Calu3 (cell line): ENCODE data around the gene SKP2. TPM values are rescaled to one million over a fixed set of nuclear protein-coding genes. Genes with fewer than 3 reads are reported as not detected.

Experiments
- BruUV-seq: library from RNA; stranded (reverse); fragments of 400-500 nt; replicated peaks from 2 replicates; lab custom pipeline; 2021; lab: Mats Ljungman, UMichigan
- CTCF ChIA-PET: fragments of 300-600 bp; sonication (Branson Sonifier 250); formaldehyde crosslinking; loops from one replicate; lab custom pipeline; 2022; ENCODE audit warnings: antibody characterized with exemption; lab: Charles Lee
- DNase-seq: peaks from one replicate; pipeline ENCODE4 v3.0.0; 2022
- H3K27ac Mint-ChIP-seq: one replicate; pipeline ENCODE4 v1.8.0; 2022; ENCODE audit warnings: mixed read lengths; ENCODE audit not compliant: unreplicated experiment
- H3K27me3 Mint-ChIP-seq: one replicate; pipeline ENCODE4 v1.8.0; 2022; ENCODE audit warnings: mixed read lengths; ENCODE audit not compliant: unreplicated experiment
- H3K36me3 Mint-ChIP-seq: one replicate; pipeline ENCODE4 v1.8.0; 2022; ENCODE audit warnings: mild to moderate bottlenecking, moderate library complexity, mixed read lengths; ENCODE audit not compliant: insufficient read depth, unreplicated experiment
- H3K4me1 Mint-ChIP-seq: one replicate; pipeline ENCODE4 v1.8.0; 2022; ENCODE audit warnings: mild to moderate bottlenecking, low read depth, mixed read lengths; ENCODE audit not compliant: unreplicated experiment
- H3K4me3 Mint-ChIP-seq: one replicate; pipeline ENCODE4 v1.8.0; 2022; ENCODE audit warnings: mild to moderate bottlenecking, low read depth, moderate library complexity, mixed read lengths; ENCODE audit not compliant: unreplicated experiment
- H3K9me3 Mint-ChIP-seq: one replicate; pipeline ENCODE4 v1.8.0; 2022; ENCODE audit warnings: low read depth, mixed read lengths; ENCODE audit not compliant: unreplicated experiment
- CTCF ChIP-seq: fragments of 200-600 bp; IDR thresholded peaks from one replicate; pipeline ENCODE4 v1.8.0; 2022; ENCODE audit warnings: antibody characterized with exemption; ENCODE audit not compliant: unreplicated experiment
- intact Hi-C: fragments of 100-400 bp; cut with micrococcal nuclease; formaldehyde crosslinking; loops from one replicate; pipeline ENCODE4 v1.10.0; 2022; ENCODE audit not compliant: unreplicated experiment
- total RNA-seq: library from RNA; stranded (reverse); gene quantifications from 2 replicates; pipeline ENCODE4 v1.2.3, GENCODE V29; 2022

Gene SKP2
- total RNA-seq, 1 experiment from 2014 or later, result 26.1 TPM

GRCh38 chr5:36177715-36178523 is 26.0 kb downstream of the SKP2 start:
- Mint-ChIP-seq H3K9me3 (no peaks in the 10 kb centered on the region), H3K27me3 (no peaks in the 10 kb centered on the region), H3K27ac (no peak overlapping the region), H3K4me3 (no peak overlapping the region), H3K4me1 (no peaks in the 10 kb centered on the region), H3K36me3 (no peaks in the 10 kb centered on the region)
- CTCF ChIA-PET, result interaction anchor here (0.6 to 1.2 kb wide), 8 partner anchors 15 to 518 kb away, joined by 3 to 9 read pairs (median 4); partner anchors contain the start of gene NADK2
- TF ChIP-seq CTCF, result peak; percentile 18
- intact Hi-C loops, result loop anchor here (1.0 to 5.0 kb wide), 3 partner anchors 127 to 519 kb away; no protein-coding TSS in a partner anchor
- no peak for DNase-seq
- BruUV-seq, result no TSS peak

DNA sequence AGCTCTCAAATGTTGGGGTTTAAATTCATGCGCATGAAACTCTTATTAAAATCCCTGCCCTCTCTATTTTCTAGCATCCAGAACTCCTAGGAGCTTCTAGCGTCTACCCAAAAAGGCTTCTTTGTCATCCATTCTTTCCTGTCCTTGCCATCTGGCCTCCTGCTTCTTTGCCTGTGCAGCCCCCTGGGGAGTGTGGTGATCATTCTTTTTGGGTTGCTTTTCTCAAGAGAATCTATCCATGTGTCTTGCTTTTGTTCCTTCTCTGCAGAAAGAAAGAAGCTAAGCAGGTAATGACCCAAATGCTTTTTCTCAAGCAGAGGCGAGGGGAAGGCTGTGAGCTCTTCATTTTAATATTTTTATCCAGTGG is 26.6 kb downstream of the SKP2 start:
- TF ChIP-seq CTCF, result no peak
- Mint-ChIP-seq H3K27ac (no peak overlapping the region), H3K4me3 (no peak overlapping the region), H3K9me3 (no peaks in the 10 kb centered on the region), H3K36me3 (no peaks in the 10 kb centered on the region), H3K4me1 (no peaks in the 10 kb centered on the region), H3K27me3 (no peaks in the 10 kb centered on the region)
- CTCF ChIA-PET, result interaction anchor here (0.6 to 1.2 kb wide), 7 partner anchors 15 to 517 kb away, joined by 3 to 9 read pairs (median 4); partner anchors contain the start of gene NADK2
- BruUV-seq, result no TSS peak
- intact Hi-C loops, result loop anchor here (1.0 to 5.0 kb wide), 3 partner anchors 127 to 518 kb away; no protein-coding TSS in a partner anchor
- DNase-seq, result no peak

- no TSS peak for BruUV-seq
- TF ChIP-seq CTCF, result no peak
- H3K27ac Mint-ChIP-seq, result no peak overlapping the region
- DNase-seq, result no peak
- no peaks in the 10 kb centered on the region for H3K27me3 Mint-ChIP-seq
- intact Hi-C loops, result loop anchor here (2.0 to 5.0 kb wide), 2 partner anchors 217 to 517 kb away; no protein-coding TSS in a partner anchor
- CTCF ChIA-PET, result no interaction called here
- no peaks in the 10 kb centered on the region for H3K9me3 Mint-ChIP-seq
- H3K36me3 Mint-ChIP-seq, result no peaks in the 10 kb centered on the region
- H3K4me1 Mint-ChIP-seq, result no peaks in the 10 kb centered on the region
- no peak overlapping the region for H3K4me3 Mint-ChIP-seq
Observed at GRCh38 chr5:36179950-36180349, 28.0 kb downstream of the SKP2 start.

DNA sequence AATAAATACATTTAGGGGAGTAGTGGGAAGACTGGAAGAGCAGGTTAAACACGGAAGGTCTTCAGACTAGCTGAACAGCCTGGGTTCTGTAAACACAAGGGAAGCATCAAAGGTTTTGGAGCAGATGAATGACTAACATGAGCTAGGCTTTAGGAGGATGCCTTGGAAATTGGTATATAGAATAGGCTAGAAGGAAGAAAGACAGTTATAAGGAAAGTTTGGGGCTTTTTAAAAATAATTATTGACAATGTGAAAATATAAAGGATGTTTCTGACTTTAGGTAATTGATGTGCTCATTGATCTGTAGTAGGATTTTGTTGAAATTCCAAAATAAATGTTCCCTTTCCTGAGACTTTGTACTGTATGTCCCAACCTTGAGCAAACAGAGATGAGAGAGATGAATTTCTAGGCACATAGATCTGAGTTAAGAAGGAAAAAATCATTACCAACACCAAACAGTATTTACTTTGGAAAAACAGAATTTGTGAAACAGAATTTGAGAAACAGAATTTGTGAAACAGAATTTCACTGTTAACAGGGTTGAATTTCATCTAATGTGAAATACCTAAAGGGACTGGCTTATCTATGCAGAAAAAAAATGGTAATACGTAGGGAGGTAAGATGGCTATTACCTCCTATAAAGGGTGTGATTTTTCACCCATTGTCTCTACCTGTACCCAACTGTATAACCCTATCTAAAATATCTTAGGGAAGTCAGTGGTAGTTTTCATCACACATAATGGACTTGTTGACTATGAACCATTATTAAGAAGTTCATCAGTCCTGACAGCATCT is 28.8 kb downstream of the SKP2 start:
- CTCF ChIA-PET, result no interaction called here
- no peak for DNase-seq
- no peak for TF ChIP-seq CTCF
- no peaks in the 10 kb centered on the region for H3K27me3 Mint-ChIP-seq
- H3K9me3 Mint-ChIP-seq, result no peaks in the 10 kb centered on the region
- H3K36me3 Mint-ChIP-seq, result no peaks in the 10 kb centered on the region
- BruUV-seq, result no TSS peak
- intact Hi-C loops, result no loop called here
- no peak overlapping the region for H3K4me3 Mint-ChIP-seq
- no peak overlapping the region for H3K27ac Mint-ChIP-seq
- H3K4me1 Mint-ChIP-seq, result no peaks in the 10 kb centered on the region
